ENCODE results near the gene CLSTN2.

CLSTN2 gene

DNA sequence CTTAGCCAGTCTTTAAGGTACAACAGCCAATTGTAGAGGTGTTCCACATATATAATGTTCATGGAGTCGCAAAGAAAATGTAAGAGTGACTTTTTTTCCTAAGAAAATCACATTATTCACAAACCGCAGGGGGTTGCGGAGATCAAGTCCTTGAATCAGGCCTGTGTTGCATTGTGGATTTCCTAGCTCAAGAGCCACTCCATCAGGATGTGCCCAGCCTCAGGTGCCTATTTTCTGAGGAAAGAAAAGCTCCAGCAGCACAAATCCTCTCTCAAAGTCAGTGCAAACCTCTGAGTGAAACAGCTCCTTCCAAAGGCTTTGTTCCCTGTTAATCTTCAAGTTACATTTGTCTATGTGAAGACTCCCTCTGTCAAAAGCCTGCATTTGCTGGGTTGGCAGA is 349.4 kb downstream of the CLSTN2 start:
- H3K79me2 ChIP-seq (ENCODE audit: insufficient read depth, low read depth): no peaks in the 10 kb centered on the region
- no peaks in the 10 kb centered on the region for H4K20me1 ChIP-seq (ENCODE audit: insufficient read depth)
- H3K9ac ChIP-seq: no peak overlapping the region
- TF ChIP-seq, protein P1, sequence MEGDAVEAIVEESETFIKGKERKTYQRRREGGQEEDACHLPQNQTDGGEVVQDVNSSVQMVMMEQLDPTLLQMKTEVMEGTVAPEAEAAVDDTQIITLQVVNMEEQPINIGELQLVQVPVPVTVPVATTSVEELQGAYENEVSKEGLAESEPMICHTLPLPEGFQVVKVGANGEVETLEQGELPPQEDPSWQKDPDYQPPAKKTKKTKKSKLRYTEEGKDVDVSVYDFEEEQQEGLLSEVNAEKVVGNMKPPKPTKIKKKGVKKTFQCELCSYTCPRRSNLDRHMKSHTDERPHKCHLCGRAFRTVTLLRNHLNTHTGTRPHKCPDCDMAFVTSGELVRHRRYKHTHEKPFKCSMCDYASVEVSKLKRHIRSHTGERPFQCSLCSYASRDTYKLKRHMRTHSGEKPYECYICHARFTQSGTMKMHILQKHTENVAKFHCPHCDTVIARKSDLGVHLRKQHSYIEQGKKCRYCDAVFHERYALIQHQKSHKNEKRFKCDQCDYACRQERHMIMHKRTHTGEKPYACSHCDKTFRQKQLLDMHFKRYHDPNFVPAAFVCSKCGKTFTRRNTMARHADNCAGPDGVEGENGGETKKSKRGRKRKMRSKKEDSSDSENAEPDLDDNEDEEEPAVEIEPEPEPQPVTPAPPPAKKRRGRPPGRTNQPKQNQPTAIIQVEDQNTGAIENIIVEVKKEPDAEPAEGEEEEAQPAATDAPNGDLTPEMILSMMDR (conservative IDR thresholded peaks at IDR 0.05; ENCODE audit: low read depth, low read length): no peak
- no peaks in the 10 kb centered on the region for H3K4me1 ChIP-seq (ENCODE audit: low read depth, poor library complexity, severe bottlenecking)
- no peak overlapping the region for H2AFZ ChIP-seq (ENCODE audit: low read depth)
- no peak overlapping the region for H3K27ac ChIP-seq
- no peak overlapping the region for H3K4me2 ChIP-seq
- no peaks in the 10 kb centered on the region for H3K27me3 ChIP-seq (ENCODE audit: insufficient read depth, low read depth)
- no peak overlapping the region for H3K4me3 ChIP-seq (IDR thresholded peaks at IDR 0.05; ENCODE audit: insufficient read depth, low read depth, low read length)
- no peaks in the 10 kb centered on the region for H3K36me3 ChIP-seq (ENCODE audit: insufficient read depth)

DNA sequence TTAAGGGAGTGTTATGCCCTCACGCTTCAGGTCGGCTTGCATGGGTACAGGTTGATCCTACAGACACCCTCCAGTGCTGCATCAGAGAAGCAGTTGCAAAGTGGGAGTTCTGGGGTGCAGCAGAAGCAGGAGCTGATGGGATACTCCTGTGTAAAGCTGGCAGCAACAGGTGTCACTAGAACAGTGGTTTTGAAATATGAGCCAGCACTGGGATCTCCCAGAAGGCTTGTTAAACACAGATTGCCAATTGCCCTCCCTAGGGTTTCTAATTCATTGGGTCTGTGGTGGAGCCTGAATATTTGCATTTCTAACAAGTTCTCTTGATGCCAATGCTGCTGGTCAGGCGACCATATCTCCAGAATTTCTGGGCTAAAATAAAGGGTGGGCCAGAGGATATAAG is 350.4 kb downstream of the CLSTN2 start:
- Histone ChIP-seq H3K27ac (no peak overlapping the region), H3K9ac (no peak overlapping the region), H4K20me1 (ENCODE audit: insufficient read depth) (no peaks in the 10 kb centered on the region), H3K4me3 (IDR thresholded peaks at IDR 0.05; ENCODE audit: insufficient read depth, low read depth, low read length) (no peak overlapping the region), H3K27me3 (ENCODE audit: insufficient read depth, low read depth) (no peaks in the 10 kb centered on the region), H3K36me3 (ENCODE audit: insufficient read depth) (no peaks in the 10 kb centered on the region), H3K4me1 (ENCODE audit: low read depth, poor library complexity, severe bottlenecking) (no peaks in the 10 kb centered on the region), H3K79me2 (ENCODE audit: insufficient read depth, low read depth) (no peaks in the 10 kb centered on the region), H3K4me2 (no peak overlapping the region), H2AFZ (ENCODE audit: low read depth) (no peak overlapping the region)
- TF ChIP-seq, protein P1 (conservative IDR thresholded peaks at IDR 0.05; ENCODE audit: low read depth, low read length): no peak

DNA sequence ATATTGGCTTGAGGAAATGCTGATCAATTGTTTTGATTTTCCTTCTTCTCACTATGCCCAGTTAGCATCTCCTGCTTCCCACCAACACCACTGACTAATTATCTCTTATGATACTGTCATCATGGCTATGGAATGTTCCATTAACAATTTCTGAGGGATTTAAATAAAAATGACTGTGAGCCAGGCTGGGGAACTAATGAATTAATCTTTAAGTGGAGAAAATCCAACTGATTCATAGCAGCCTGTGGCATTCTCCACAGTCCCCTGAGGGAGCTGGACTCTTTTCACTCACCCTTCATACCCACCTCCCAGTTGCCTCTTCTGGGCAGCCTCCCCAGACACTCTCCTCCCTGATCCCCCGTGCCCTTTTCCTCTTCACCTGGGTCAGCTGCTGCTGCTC is 353.6 kb downstream of the CLSTN2 start:
- Histone ChIP-seq H3K4me2 (no peak overlapping the region), H3K4me3 (IDR thresholded peaks at IDR 0.05; ENCODE audit: insufficient read depth, low read depth, low read length) (no peak overlapping the region), H4K20me1 (ENCODE audit: insufficient read depth) (no peaks in the 10 kb centered on the region), H3K27me3 (ENCODE audit: insufficient read depth, low read depth) (no peaks in the 10 kb centered on the region), H3K36me3 (ENCODE audit: insufficient read depth) (no peaks in the 10 kb centered on the region), H3K4me1 (ENCODE audit: low read depth, poor library complexity, severe bottlenecking) (no peaks in the 10 kb centered on the region), H3K79me2 (ENCODE audit: insufficient read depth, low read depth) (no peaks in the 10 kb centered on the region), H3K27ac (no peak overlapping the region), H3K9ac (no peak overlapping the region), H2AFZ (ENCODE audit: low read depth) (no peak overlapping the region)
- TF ChIP-seq, protein P1 (conservative IDR thresholded peaks at IDR 0.05; ENCODE audit: low read depth, low read length): no peak

DNA sequence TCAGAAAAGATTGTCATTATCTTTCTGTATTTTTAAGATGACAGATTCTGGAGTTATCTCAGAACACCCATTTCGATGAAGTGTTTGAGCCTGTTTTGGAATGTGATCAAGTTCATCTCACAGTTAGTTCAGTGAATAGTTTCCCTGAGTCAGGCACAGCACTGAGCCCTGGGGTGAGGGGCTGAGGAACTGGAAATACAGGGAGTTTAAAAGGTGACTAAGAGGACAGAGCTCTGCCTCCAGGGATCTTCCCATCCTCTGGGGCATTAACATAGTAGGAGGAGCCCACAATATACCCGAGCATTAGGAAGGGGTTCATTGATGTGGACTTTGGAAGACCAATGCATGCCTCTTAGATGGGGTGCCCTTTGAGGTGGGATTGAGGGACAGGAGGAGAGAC is 355.1 kb downstream of the CLSTN2 start:
- Histone ChIP-seq H3K4me3 (IDR thresholded peaks at IDR 0.05; ENCODE audit: insufficient read depth, low read depth, low read length) (no peak overlapping the region), H4K20me1 (ENCODE audit: insufficient read depth) (no peaks in the 10 kb centered on the region), H3K27me3 (ENCODE audit: insufficient read depth, low read depth) (no peaks in the 10 kb centered on the region), H3K79me2 (ENCODE audit: insufficient read depth, low read depth) (no peaks in the 10 kb centered on the region), H2AFZ (ENCODE audit: low read depth) (no peak overlapping the region), H3K4me2 (no peak overlapping the region), H3K9ac (no peak overlapping the region), H3K27ac (no peak overlapping the region), H3K4me1 (ENCODE audit: low read depth, poor library complexity, severe bottlenecking) (no peaks in the 10 kb centered on the region), H3K36me3 (ENCODE audit: insufficient read depth) (no peaks in the 10 kb centered on the region)
- TF ChIP-seq, protein P1 (conservative IDR thresholded peaks at IDR 0.05; ENCODE audit: low read depth, low read length): no peak
